HG02852 (cell line): ENCODE measurements around the gene ICA1L.
"Not testable (repeated sequence)": the region's sequence is repeated elsewhere in the genome, so short reads cannot be mapped to it uniquely, and the experiment has no call there.

ENCODE experiments used
- ATAC-seq: cut with Tn5 transposase; IDR thresholded peaks from one replicate; pipeline ENCODE4 v1.9.1; 2021; ENCODE audit warnings: mild to moderate bottlenecking, moderate library complexity; ENCODE audit not compliant: unreplicated experiment

ICA1L gene

DNA sequence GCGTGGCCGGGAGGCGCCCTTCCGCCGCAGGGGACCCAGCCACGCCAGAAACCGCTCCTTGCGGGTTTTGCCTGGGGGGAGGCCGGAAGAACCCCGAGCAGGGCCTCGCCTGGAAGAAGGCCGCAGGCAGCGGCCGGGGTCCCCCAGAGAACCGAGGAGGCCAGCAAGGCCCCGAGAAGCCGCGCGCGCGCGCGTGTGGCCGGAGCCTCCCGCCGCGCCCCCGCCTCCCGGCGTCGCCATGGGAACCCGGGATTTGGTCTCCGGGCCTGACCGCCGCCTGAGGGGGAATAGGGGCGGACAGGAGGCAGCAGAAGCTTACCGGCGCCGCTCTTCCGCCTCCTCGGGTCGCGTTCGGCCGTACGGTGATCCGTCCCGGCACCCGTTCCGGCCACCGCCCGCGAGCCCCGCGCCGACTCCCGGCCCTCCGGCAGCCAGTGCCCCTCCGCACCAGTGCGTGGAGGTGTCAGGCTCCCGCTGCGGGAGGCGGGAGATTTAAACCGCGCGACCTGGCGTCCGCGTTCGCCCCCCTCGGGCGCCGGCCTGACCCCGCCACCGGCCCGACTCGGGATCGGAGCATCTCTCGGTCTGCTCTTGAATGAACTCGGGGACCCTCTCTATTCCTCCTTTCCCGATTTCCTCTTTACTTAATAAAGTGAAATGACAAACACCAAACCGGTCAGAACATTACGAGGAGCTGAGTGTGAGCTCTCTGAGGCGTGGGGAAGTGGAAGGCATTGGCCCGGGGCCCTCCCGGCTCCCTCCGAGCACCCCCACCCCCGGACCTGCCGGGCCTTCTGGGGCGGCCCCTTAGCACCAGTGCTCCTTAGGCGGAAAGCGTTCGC, at the start of gene ICA1L:
ICA1L (minus strand) TSS at position 467 of the 842 bp plus-strand sequence. CDS start 42,757 bp downstream, outside the sequence.
- peak; percentile 56 for ATAC-seq

DNA sequence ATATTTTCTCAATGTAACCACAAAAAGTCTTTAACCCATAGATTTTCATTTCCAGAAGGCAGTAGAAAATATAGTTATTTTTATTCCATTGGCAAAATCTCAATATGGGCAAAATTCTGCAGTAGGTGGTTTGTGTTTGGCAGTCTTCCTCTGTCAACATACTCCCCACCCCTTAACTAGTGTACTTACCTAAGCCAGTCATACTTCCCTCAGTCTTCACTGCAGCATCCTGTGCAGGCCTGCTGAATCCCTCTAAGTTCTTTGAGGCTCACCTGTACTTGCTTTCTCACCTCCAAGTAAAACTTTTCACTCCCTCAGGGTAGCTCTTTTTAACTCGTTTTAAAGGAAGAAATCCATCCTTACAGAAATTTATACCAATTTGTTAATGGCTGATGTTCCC, 47.3 kb upstream of the ICA1L start:
- ATAC-seq: no peak

DNA sequence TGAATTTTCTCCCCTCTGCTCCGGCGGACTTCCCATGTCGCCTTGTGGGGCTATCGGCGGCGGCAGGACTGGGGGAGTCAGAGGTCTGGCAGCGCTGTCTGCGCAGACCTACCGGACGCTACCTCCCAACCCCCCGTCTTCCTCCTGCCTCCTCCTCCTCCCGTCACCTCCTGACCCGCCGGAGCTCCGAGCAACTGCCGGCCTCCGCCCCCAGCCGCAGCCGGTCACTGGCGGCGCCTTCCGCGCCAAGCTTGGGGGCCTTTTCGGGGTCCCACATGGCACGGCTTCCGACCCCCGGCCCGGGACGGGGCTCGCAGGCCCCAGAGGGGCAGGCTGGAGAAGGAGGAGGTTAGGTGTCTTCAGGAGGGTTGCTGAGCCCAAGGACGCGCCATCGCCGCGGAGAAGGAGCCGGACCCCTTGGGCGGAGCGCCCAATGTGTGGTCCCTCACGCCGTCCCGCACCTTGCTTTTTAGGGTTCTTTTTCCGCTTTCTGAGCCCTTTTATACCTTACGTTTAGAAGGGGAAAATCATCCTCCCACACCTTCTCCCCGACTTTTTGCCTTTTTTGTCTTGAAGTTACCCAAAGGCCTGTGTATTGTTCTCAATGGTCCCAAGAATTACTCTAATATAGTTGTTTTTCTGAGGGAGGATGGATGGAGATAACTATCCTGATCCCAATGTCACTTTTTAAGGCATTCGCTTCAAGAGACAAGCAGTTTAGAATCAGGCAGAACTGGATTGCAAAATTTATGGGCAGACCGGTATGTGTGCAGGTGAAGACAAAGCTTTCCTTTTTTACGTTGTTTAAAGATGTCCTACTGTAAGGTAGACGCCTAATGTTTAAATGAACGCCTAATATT, 41.0 kb upstream of the ICA1L start:
- peak; percentile 63 for ATAC-seq

DNA sequence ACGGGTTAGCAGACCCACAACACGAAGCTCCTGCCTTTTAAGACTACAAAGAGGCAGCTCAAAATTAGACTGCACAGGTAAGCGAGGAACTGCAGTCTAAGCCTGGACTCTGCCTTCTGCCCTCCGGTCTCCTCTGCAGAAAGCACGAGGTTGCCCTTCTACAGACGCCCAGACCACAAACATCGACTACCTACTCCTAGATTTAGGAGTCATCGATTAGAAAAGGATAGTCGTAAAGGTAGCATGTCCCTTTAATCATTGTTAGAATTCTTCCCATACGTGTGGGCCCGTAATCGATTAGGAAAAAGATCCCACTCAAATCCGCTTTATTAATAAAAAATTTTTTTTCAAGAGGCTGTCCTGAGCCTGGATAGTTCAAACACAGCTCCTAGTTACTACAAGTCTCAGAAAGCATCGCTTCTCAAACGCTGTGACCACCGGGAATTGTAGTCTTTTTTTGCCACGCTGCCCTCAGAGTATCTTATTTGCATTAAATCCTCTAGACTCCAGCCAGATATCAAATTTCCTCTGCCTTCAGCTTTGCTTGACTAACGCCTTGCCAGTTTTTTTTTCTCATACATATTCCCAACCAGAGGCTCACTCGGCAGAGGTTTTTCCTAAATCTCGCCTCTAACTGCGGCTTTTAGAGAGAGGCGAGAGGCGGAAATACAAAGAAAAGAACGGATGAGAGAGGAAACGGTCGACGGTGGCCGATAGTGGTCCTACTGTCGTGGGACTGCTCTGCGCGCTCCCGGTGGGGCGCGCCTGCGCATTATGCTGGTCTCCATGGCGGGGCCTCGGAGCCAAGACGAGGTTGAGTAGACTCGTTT, 40.2 kb upstream of the ICA1L start, which contains the start of the genes CARF and WDR12:
CARF (plus strand) TSS at position 764 of the 830 bp plus-strand sequence. CDS start 29,628 bp downstream, outside the sequence.
WDR12 (minus strand) TSS at position 162 of the 830 bp plus-strand sequence. CDS start 197 bp downstream, outside the sequence.
- ATAC-seq: peak; percentile 76

DNA sequence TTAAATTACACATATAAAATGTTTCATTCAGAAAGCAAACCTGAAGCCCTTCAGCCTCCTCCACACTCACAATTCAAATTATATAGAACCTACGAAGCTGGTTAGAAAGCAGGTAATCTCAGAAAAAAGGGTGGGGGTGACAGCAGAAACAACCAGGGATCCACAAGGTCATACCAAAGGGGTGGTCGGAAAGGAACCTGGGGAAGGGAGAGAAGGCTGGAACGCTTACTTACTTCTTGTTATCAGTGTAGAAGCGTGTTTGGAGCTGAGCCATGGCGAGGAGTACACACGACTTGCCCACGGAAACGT, 39.6 kb upstream of the ICA1L start:
- peak; percentile 16 for ATAC-seq

DNA sequence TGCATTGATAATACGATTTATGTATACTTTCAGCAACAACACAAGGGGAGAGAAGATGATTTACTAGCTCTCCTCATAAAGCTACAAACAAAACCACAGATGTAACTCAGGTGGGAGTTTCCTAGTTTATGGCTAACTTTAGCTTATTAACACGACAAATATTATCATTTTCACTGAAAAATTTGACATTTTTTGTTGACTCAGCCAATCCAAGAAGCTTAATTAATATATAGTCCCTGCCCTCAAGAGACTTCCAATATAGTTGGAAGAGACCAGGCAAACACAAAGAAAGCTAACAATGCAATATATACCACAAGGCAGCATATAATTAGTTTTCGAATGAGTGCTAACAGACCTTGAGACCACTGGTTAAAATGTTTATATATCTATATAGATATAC, 39.1 kb upstream of the ICA1L start:
- no peak for ATAC-seq

DNA sequence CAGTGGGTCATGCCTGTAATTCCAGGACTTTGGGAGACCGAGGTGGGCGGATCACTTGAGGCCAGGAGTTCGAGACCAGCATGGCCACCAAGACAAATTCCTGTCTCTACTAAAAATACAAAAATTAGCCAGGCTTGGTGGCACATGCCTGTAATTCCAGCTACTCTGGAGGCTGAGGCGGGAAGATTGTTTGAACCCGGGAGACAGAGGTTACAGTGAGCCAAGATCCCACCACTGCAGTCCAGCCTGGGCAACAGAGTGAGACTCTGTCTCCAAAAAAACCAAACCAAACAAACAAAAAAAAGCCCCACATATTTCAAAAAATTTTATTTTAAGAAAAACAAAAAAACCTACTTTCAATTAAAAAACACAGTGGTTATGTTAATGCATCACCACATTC, 38.7 kb upstream of the ICA1L start:
- ATAC-seq: not testable (repeated sequence)

DNA sequence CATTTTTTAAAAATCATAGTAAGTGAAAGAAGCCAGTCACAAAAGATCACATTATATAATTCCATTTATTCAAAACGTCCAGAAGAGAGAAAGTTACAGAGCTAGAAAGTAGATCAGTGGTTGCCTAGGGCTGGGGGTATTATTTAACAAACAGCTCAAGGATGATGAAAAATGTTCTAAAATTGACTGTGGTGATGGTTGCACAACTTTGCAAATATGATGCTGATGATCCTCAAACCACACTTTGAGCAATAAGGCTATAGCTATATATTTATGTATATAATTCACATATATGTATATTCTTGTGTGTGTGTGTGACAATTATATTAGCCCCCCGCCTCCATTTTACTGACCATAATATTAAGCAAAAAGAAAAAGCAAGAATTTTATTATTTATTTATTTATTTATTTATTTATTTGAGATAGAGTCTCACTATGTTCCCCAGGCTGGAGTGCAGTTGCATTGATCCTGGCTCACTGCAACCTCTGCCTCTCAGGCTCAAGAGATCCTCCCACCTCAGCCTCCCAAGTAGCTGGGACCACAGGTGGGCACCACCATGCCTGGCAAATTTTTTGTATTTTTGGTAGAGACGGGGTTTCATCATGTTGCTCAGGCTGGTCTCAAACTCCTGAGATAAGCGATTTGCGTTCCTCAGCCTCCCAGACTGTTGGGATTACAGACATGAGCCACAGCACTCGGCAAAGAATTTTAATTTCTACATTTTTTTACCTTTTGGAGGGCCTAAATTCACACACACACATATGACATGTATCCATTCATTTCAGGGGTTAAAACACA, 38.0 kb upstream of the ICA1L start:
- no peak for ATAC-seq

DNA sequence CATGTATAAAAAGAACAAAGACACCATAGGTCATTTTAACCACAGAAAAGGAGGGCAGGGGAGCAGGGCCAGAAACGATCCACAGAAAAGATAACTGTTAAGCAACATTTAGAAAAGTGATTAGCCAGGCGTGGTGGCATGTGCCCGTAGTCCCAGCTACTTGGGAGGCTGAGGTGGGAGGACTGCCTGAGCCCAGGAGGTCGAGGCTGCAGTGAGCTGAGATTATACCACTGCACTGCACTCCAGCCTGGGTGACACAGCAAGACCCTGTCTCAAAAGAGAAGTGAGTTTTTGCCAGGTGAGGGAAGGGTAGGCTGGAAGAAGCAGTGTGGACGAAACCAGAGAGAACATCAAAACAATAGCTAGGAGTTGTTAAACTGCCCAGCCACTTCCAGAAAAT, 36.6 kb upstream of the ICA1L start:
- ATAC-seq: no peak

DNA sequence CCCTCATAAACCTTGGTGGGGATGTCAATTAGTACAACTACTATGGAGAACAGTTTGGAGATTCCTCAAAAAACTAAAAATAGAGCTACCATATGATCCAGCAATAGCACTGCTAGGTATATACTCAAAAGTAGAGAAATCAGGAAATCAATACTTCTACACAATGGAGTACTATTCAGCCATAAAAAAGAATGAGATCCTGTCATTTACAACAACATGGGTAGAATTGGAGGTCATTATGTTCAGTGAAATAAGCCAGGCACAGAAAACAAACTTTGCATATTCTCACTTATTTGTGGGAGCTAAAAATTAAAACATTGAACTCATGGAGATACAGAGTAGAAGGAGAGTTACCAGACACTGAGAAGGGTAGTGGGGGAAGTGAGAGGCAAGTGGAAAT, 33.9 kb upstream of the ICA1L start:
- ATAC-seq: not testable (repeated sequence)

DNA sequence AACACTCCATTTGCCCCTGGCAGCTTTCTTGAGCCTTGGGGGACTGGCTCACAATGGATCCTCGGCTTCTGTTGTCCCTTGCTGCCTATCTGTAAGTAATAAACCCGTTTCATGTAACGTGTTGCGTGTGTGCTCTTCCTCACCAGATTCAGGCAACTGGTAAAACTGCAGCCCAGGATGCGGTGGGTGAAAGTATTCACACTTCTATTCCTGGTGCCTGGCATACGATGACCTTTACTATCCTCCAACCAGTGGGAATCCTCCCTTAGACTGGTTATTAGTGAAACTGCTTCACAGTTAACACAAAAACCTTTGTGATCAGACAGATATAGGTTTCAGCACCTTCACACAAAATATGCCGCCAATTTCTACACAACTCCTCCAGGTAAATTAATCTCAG, 13.6 kb upstream of the ICA1L start:
- no peak for ATAC-seq

DNA sequence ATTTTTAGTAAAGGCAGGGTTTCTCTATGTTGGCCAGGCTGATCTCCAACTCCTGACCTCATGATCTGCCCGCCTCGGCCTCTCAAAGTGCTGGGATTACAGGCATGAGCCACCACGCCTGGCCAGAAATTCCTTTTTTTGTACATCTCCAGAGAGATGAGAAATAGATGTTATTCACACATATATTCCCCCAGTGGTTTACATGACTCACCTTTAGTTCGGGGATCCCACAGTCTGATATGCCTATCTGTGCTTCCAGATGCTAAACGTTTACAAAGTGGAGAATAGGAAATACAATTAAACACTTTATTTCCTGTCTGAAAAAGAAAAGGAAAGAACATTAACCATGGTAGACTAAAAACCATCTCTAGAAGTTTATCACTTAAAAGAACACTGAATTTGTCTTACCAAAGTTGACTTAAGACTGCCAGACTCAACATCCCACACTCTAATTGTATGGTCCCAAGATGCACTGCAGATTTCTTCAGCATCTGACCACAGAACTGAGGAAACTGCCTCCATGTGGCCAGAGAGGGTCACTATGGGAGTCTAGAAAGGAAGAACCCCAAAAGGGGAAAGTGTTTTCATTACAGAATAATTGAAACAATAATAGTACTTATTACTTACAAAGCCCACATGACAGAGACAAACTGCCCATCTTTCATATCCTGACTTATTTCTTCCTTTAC, 12.6 kb upstream of the ICA1L start:
- no peak for ATAC-seq

DNA sequence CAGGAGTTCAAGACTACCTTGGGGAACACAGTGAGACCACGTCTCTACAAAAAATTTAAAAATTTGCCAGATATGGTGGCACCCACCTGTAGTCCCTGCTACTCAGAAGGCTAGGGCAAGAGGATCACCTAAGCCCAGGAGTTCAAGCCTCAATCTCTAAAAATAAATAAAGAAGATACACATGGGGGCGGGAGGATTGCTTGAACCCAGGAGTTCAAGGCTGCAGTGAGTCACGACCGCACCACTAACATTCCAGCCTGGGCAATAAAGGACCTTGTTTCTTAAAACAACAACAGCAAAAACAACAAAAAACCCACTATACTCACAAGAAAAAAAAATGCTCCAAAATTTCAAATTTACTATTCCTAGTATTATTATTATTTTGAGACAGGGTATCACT, 10.0 kb upstream of the ICA1L start:
- no peak for ATAC-seq

DNA sequence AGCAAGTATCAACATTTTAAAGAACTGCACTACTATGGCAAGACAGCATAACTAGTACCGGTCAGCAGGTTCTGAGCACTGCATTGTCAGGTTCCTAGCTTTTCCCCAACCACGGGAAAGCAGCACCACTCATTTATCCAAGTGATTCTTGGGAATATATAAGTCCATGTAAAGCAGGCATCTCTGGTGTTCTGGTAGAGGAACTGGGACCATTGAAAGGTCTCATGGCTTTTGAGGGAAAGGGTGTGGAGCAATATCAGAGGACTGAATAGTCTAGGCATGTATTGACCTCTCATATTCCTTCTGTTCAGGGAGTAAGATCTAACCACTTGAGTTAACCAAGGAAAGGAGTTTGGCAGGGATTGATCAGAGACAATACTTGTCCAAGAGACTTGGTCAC, 6.1 kb upstream of the ICA1L start:
- ATAC-seq: no peak

DNA sequence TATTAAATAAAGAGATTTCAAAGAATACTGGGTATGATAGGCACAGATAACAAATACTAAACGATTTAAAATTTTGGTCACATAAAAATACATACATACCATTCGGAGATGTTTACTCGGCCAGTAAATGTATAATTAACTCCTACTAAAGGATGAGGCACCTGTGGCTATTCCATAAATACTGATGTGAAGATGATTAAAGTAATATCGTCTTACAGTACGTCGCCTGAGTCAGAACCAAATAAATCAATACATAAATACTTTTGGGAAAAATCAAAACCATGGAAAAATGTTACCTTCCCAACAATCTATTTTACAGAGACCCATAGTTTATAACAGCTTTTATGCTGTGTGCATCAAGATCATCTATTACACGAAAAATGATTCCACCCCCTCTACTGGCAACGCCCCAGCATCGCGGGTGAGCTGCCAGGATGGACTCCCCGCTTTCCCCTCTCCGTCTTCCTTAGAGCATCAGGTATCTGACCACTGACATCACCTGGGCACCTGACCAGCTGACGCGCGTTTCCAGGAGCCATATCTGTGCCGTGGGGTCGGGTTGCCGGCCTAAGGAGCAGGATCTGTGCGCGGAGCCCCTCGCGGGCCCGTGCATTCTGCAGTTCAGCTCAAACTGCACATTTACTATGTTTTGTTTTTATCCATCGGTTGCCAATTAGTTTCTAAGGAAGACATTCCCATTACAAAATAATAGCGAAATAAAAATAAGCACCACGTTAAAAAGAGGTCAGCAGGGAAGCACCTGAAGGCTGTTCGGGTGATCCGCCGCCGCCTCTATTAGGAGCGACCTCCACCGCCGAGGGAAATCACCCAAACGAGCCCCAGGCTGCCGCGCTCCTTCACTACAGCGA, 901 bp downstream of the ICA1L start:
- peak; percentile 75 for ATAC-seq

DNA sequence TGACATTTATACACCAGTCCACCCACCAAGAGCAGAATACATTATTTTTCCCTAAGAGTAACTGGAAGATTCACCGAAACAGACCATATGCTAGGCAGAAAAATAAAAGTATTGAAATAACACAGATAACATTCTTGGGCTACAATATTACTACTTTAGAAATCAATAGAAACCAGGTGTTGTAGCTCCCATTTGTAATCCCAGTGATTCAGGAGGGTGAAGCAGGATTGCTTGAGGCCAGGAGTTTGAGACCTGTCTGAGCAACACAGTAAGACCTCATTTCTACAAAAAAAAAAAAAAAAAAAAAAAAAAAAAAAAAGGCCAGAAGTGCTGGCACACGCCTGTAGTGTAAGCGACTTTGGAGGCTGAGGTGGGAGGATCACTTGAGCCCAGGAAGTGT, 9.6 kb downstream of the ICA1L start:
- ATAC-seq: no peak

DNA sequence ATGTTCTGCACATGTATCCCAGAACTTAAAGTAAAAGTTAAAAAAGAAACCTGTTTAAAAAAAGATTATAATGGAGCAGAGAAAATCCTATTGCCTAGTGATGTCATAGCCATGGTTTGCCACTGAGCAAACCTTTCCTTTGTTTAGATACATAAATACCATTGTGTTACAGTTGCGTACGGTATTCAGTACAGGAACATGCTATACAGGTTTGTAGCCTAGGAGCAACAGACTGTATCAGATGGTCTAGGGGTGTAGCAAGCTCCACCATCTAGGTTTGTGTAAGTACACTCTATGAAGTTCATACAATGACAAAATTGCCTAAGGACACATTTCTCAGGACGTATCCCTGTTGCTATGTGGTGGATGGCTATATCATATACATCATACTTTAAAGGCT, 13.0 kb downstream of the ICA1L start:
- no peak for ATAC-seq

DNA sequence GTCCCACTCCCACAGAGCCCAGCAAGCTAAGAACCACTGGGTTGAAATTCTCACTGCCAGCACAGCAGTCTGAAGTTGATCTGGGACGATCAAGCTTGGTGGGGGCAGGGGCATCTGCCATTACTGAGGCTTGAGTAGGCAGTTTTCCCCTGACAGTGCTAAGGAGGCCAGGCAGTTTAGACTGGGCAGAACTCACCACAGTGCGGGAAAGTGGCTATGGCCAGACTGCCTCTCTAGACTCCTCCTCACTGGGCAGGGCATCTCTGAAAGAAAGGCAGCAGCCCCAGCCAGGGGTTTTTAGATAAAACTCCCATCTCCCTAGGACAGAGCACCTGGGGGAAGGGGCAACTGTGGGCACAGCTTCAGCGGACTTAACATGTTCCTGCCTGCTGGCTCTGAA, 22.2 kb downstream of the ICA1L start:
- ATAC-seq: not testable (repeated sequence)

DNA sequence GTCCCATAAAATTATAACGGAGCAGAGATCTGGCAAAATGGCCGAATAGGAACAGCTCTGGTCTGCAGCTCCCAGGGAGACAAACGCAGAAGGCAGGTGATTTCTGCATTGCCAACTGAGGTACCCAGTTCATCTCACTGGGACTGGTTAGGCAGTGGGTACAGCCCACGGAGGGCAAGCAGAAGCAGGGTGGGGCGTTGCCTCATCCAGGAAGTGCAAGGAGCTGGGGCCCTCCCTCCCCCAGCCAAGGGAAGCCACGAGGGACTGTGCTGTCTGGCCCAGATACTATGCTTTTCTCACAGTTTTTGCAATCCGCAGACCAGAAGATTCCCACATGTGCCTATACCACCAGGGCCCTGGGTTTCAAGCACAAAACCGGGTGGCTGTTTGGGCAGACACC, 22.8 kb downstream of the ICA1L start:
- ATAC-seq: no peak
